Anterior cingulate cortex (tissue), 58 donors: Measurements from ENCODE around the gene LBP.
A peak's percentile ranks its signal among the peaks of the same experiment; 100 is the strongest.
"Not testable (repeated sequence)": the region's sequence is repeated elsewhere in the genome, so short reads cannot be mapped to it uniquely, and the experiment has no call there.

ENCODE experiments used
- DNase-seq, 58 donors: peaks; one replicate each; lab custom pipeline; 2025; lab: John Stamatoyannopoulos, UW

The LBP gene

GRCh38 chr20:38317422-38317821, 28.9 kb upstream of the LBP start:
- no peak for DNase-seq

- DNase-seq = no peak
Observed at GRCh38 chr20:38320221-38320620, 26.1 kb upstream of the LBP start.

- peak in 40 of 58 donors; percentile 2 to 78 (median 38) for DNase-seq
Observed at GRCh38 chr20:38321959-38322598, 24.2 kb upstream of the LBP start.

DNA sequence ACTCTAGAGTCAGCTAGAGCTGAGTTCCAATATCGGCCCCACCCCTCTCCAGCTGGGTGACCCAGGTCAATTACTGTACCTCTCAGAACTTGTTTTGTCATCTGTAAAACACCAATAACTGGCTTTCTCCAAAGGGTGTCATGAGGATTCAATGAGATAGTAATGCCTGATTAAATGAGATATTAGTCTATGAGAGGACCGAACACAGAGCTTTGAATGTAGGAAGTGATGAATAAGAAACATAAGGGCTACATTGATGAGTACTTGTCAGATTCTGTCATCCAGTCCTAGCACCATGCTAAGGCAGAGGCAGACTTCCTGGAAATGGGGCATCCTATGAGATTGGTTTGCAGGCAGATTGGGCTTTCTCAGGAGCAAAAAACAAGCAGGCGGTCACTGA, 22.1 kb upstream of the LBP start:
- DNase-seq = no peak

- no peak for DNase-seq
Observed at GRCh38 chr20:38325167-38325566, 21.1 kb upstream of the LBP start.

DNA sequence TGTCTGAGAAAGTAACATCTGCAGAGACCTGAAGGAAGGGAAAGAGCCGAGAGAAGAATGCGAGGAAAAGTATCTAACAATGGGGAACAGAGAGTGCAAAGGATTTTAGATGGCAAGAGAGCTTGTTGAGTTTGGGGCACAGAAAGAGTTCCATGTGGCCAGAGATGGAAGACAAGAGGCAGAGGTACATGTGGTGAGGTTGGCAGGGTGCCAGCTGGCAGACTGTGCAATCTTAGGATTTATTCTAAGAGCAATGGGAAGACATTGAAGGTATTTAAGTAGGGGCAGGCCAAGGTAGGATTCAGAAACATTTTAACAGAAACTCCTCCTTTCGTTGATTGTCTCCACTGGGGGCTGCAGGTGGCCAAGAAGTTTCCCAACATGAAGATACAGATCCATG, 20.4 kb upstream of the LBP start:
- DNase-seq = peak in 1 of 58 donors; percentile 8

- DNase-seq = no peak
Observed at GRCh38 chr20:38326309-38326708, 20.0 kb upstream of the LBP start.

GRCh38 chr20:38330638-38331037, 15.6 kb upstream of the LBP start:
- DNase-seq = no peak

DNA sequence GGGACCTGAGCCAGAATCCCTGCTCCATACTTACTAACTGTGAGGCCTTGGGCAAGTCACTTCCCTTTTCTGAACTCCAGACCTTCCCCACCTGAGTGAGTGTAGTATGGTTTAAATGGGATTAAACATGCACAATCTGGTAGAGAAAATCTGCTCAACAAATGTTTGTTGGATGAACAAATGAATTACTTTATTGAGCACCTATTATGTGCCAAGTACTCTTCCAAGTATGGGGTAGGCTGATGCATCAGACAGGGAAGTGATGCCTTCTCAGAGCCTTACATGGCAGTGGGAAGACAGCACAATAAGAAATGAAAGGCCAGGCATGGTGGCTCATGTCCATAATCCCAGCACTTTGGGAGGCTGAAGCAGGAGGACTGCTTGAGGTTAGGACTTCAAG, 15.0 kb upstream of the LBP start:
- DNase-seq = no peak

- no peak for DNase-seq
Observed at GRCh38 chr20:38331814-38332213, 14.5 kb upstream of the LBP start.

GRCh38 chr20:38334016-38334415, 12.3 kb upstream of the LBP start:
- DNase-seq = no peak

DNA sequence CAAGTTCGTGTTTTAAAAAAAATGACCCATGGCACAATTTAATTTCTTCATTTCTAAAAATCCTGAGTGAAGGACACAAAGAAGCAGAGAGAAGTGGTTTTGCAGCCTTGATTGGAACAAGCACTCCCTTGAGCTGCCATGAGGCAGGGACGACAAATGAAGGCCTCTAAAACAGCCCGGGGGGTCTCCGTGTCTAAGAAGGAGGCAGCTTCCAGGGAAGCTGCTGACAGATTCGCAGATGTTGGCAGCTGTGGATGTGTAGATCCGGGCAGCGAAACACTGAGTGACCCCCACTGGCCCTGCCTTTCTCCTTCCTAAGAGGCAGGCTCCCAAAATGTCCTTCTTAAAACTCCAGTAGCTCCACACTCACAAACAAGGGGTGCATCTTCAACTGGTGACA, 9.6 kb upstream of the LBP start:
- DNase-seq = no peak

DNA sequence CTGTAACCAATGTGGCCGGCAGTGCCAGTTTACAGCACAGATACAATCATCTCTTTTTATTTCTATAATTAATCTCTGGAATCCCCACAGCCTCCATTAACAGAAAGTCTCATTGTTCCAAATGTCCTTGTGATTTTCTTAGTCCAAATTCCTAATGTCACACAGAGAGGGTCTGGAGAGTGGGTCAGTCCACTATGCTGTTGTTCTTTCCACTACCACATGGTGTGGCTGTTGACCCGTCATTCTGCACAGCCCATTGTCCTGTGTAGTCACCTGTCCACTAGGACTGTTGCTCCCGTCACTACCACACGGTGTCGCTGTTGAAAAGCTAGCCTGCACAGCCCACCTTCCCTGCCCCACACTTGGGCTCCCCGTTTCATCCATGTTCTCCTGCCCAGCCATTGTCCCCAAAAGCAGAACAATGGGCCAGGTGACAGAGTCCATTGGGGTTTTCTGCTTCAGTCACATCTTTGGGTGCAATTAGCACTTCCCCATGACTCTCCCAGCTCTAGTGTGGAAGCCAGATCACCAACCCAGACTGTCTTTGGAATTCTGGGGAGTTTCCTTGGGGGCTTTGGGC, 8.6 kb upstream of the LBP start:
- DNase-seq = peak in 20 of 58 donors; percentile 6 to 71 (median 27)

- peak in 2 of 58 donors; percentile 5 to 24 for DNase-seq
Observed at GRCh38 chr20:38338849-38339520, 7.3 kb upstream of the LBP start.

GRCh38 chr20:38339521-38339896, 6.8 kb upstream of the LBP start:
- DNase-seq = not testable (repeated sequence)

GRCh38 chr20:38339997-38340396, 6.3 kb upstream of the LBP start:
- DNase-seq = peak in 1 of 58 donors; percentile 10

DNA sequence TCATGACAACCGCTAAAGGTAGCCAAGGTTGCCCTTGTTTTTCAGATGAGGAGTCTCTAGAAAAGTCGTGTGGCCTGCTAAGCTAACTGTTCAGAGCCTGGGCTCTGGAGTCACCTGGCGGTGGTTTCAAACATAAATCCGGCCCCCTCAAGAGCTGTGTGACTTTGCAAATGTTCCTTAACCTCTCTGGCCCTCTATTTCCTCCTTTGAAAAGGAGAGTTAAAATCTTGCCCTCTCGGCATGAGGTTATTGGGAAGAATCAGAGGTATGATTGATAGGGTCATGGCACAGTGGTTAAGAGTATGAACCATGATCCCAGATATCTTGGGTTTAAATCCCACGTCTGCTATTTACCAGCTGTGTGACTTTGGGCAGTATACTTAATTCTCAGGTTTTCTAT, 5.6 kb upstream of the LBP start:
- DNase-seq = no peak

- peak in 17 of 58 donors; percentile 5 to 80 (median 17) for DNase-seq
Observed at GRCh38 chr20:38342216-38342615, 4.1 kb upstream of the LBP start.

GRCh38 chr20:38342713-38343310, 3.5 kb upstream of the LBP start:
- DNase-seq = no peak

GRCh38 chr20:38343311-38344106, 2.8 kb upstream of the LBP start:
- DNase-seq = no peak
